Sigmoid colon (tissue), 7 donors: Measurements from ENCODE around the gene SEPTIN14. TPM values are rescaled to one million over a fixed set of nuclear protein-coding genes. Genes with fewer than 3 reads are reported as not detected.
"Not testable (repeated sequence)": the region's sequence is repeated elsewhere in the genome, so short reads cannot be mapped to it uniquely, and the experiment has no call there.

Experiments
- DNase-seq: peaks from one replicate; pipeline ENCODE4 v3.0.0-alpha.2; 2019
- H3K27ac ChIP-seq, 4 donors: fragments of 200-600 bp; sonication (generic); one replicate each; pipeline ENCODE4 v1.5.1; 2016 to 2019; ENCODE audit warnings: mild to moderate bottlenecking in 1 of 4
- H3K27me3 ChIP-seq, 3 donors: fragments of 200-600 bp; sonication (generic); one replicate each; pipeline ENCODE4 v1.5.1; 2019; ENCODE audit warnings: mild to moderate bottlenecking in 1 of 3
- H3K36me3 ChIP-seq, 4 donors: fragments of 200-600 bp; sonication (generic); one replicate each; pipeline ENCODE4 v1.5.1; 2016 to 2019
- H3K4me1 ChIP-seq, 4 donors: fragments of 200-600 bp; sonication (generic); one replicate each; pipeline ENCODE4 v1.5.1; 2017 to 2019
- H3K4me3 ChIP-seq, 4 donors: fragments of 200-600 bp; sonication (generic); one replicate each; pipeline ENCODE4 v1.5.1; 2017 to 2019; ENCODE audit warnings: mild to moderate bottlenecking in 2 of 4, moderate library complexity in 1 of 4
- H3K9me3 ChIP-seq, 4 donors: fragments of 200-600 bp in 3 of 4; sonication (generic) in 3 of 4; one replicate each; pipeline versions ENCODE4 v1.5.1 to v1.6.1; 2013 to 2019
- CTCF ChIP-seq, 4 experiments: fragments of 450-650 bp in 3 of 4; fragments of 200-600 bp in 1 of 4; IDR thresholded peaks; one replicate each; pipeline ENCODE4 v1.5.1; 2016 to 2019; ENCODE audit warnings: antibody characterized with exemption in 4 of 4, mild to moderate bottlenecking in 3 of 4, moderate library complexity in 2 of 4
- EP300 ChIP-seq, 4 donors: sonication (generic); formaldehyde crosslinking; IDR thresholded peaks; one replicate each; pipeline ENCODE4 v1.6.1; 2017; ENCODE audit warnings: antibody characterized with exemption in 4 of 4
- POLR2A ChIP-seq, 2 donors: fragments of 450-650 bp; IDR thresholded peaks; one replicate each; pipeline ENCODE4 v1.6.1; 2016; ENCODE audit warnings: antibody characterized with exemption in 2 of 2, mild to moderate bottlenecking in 2 of 2, moderate library complexity in 2 of 2
- POLR2AphosphoS5 ChIP-seq, 4 donors: sonication (generic); formaldehyde crosslinking; IDR thresholded peaks; one replicate each; pipeline ENCODE4 v1.6.1; 2017; ENCODE audit warnings: antibody characterized with exemption in 4 of 4
- WGBS, 2 donors: extraction: QIAGEN DNeasy Blood & Tissue Kit; methylation state at CpG; one replicate each; pipeline ENCODE4 v1.1.7; 2013; 5-methylcytosine and 5-hydroxymethylcytosine counted together
- intact Hi-C: fragments of 100-400 bp; cut with DNase I; formaldehyde crosslinking; loops from one replicate; pipeline ENCODE4 v1.15.1; 2023
- polyA plus RNA-seq, 3 donors: library from polyadenylated mRNA; stranded (reverse); fragments of 200-250 nt; gene quantifications; one replicate each; pipeline ENCODE4 v1.2.3, GENCODE V29; 2013
- total RNA-seq, 4 donors: library from RNA; depleted of rRNA; stranded (reverse); fragments of >200 nt; gene quantifications; one replicate each; pipeline ENCODE4 v1.1.0, GENCODE V29; 2016
- donor health status: healthy with polysubstance abuse.
- donor health status: Bipolar disorder and iron deficiency.
- donor health status: healthy.

The SEPTIN14 gene
- total RNA-seq (not detected), polyA plus RNA-seq (not detected)

- WGBS, 2 donors, result 73 to 76% methylated on average over 2 of the region's 2 CpGs
- DNase-seq, H3K36me3 ChIP-seq, H3K9me3 ChIP-seq, H3K4me3 ChIP-seq, H3K27me3 ChIP-seq, intact Hi-C loops, H3K27ac ChIP-seq, H3K4me1 ChIP-seq: not testable (repeated sequence)
Measured at GRCh38 chr7:55862652-55863051, at the start of gene SEPTIN14. Gene SEPTIN14, minus strand, starts transcription at chr7:55862752. Its CDS starts 756 bp downstream, at chr7:55861996.

- H3K27me3 ChIP-seq, result no peaks in the 10 kb centered on the region
- no peaks in the 10 kb centered on the region for H3K4me1 ChIP-seq
- 75 to 85% methylated on average over 8 of the region's 8 CpGs for WGBS, 2 donors
- no peak overlapping the region for H3K4me3 ChIP-seq
- H3K9me3 ChIP-seq, result peaks cover 0 to 2% (median 0%) of the 10 kb centered on the region in 4 donors
- intact Hi-C loops, result no loop called here
- H3K27ac ChIP-seq, result no peak overlapping the region
- peaks cover 0 to 14% (median 5%) of the 10 kb centered on the region in 4 donors for H3K36me3 ChIP-seq
- no peak for DNase-seq
- TF ChIP-seq EP300 (IDR thresholded peaks at IDR 0.05) (no peak), POLR2AphosphoS5 (IDR thresholded peaks at IDR 0.05) (no peak)
Measured at GRCh38 chr7:55903985-55904759, 41.6 kb upstream of the SEPTIN14 start.

GRCh38 chr7:55901059-55901458, 38.5 kb upstream of the SEPTIN14 start:
- H3K27me3 ChIP-seq, H3K4me1 ChIP-seq, H3K9me3 ChIP-seq, H3K4me3 ChIP-seq, H3K27ac ChIP-seq, intact Hi-C loops, DNase-seq, H3K36me3 ChIP-seq: not testable (repeated sequence)
- 95 to 98% methylated on average over 1 of the region's 1 CpG for WGBS, 2 donors

GRCh38 chr7:55898287-55898686, 35.7 kb upstream of the SEPTIN14 start:
- WGBS, 2 donors, result 88 to 90% methylated on average over 4 of the region's 4 CpGs
- no peak for DNase-seq
- H3K9me3 ChIP-seq, result no peaks in the 10 kb centered on the region
- H3K27me3 ChIP-seq, result no peaks in the 10 kb centered on the region
- no peak overlapping the region for H3K27ac ChIP-seq
- no peak overlapping the region for H3K4me3 ChIP-seq
- H3K36me3 ChIP-seq, result peaks cover 0 to 7% (median 0%) of the 10 kb centered on the region in 4 donors
- intact Hi-C loops, result no loop called here
- H3K4me1 ChIP-seq, result no peaks in the 10 kb centered on the region
- TF ChIP-seq POLR2AphosphoS5 (IDR thresholded peaks at IDR 0.05) (no peak), EP300 (IDR thresholded peaks at IDR 0.05) (no peak)

GRCh38 chr7:55895021-55895420, 32.5 kb upstream of the SEPTIN14 start:
- Histone ChIP-seq H3K36me3 (no peaks in the 10 kb centered on the region), H3K27me3 (no peaks in the 10 kb centered on the region), H3K4me3 (no peak overlapping the region), H3K27ac (no peak overlapping the region), H3K9me3 (no peaks in the 10 kb centered on the region), H3K4me1 (no peaks in the 10 kb centered on the region)
- no peak for TF ChIP-seq POLR2A (IDR thresholded peaks at IDR 0.05)
- TF ChIP-seq POLR2AphosphoS5 (IDR thresholded peaks at IDR 0.05), result no peak
- TF ChIP-seq CTCF (IDR thresholded peaks at IDR 0.05), result no peak
- no peak for TF ChIP-seq EP300 (IDR thresholded peaks at IDR 0.05)
- DNase-seq, result no peak
- intact Hi-C loops, result no loop called here
- 92 to 96% methylated on average over 4 of the region's 4 CpGs for WGBS, 2 donors

GRCh38 chr7:55893940-55894339, 31.4 kb upstream of the SEPTIN14 start:
- no peak overlapping the region for H3K4me3 ChIP-seq
- H3K27ac ChIP-seq, result no peak overlapping the region
- H3K36me3 ChIP-seq, result no peaks in the 10 kb centered on the region
- TF ChIP-seq EP300 (IDR thresholded peaks at IDR 0.05) (no peak), CTCF (IDR thresholded peaks at IDR 0.05) (no peak), POLR2AphosphoS5 (IDR thresholded peaks at IDR 0.05) (no peak), POLR2A (IDR thresholded peaks at IDR 0.05) (no peak)
- no peaks in the 10 kb centered on the region for H3K9me3 ChIP-seq
- H3K27me3 ChIP-seq, result no peaks in the 10 kb centered on the region
- intact Hi-C loops, result no loop called here
- DNase-seq, result no peak
- H3K4me1 ChIP-seq, result no peaks in the 10 kb centered on the region

GRCh38 chr7:55888378-55888777, 25.8 kb upstream of the SEPTIN14 start:
- WGBS, 2 donors, result 75 to 80% methylated on average over 10 of the region's 10 CpGs
- Histone ChIP-seq H3K4me3 (peak overlapping the region in 3 of 4 donors; percentile 48 to 67 (median 52)), H3K27ac (peak overlapping the region in 3 of 4 donors; percentile 63 to 73 (median 72)), H3K4me1 (peaks cover 0 to 10% (median 0%) of the 10 kb centered on the region in 4 donors)
- not testable (repeated sequence) for H3K36me3 ChIP-seq, DNase-seq, H3K27me3 ChIP-seq, H3K9me3 ChIP-seq
- intact Hi-C loops, result loop anchor here (1.0 to 5.0 kb wide), 5 partner anchors 64 to 521 kb away; partner anchors contain the start of genes CCT6A, LANCL2, PSPH and VOPP1
